Stimulated activated CD8-positive, alpha-beta memory T cell treated with anti-CD3 and anti-CD28 coated beads, Interleukin-4, amount 100 ng/mL, for 4 hours (primary cell): ENCODE results near the gene CYTH3.
"Not testable (repeated sequence)": the region's sequence is repeated elsewhere in the genome, so short reads cannot be mapped to it uniquely, and the experiment has no call there.

Source experiments
- DNase-seq, 2 donors: peaks; one replicate each; pipeline ENCODE4 v3.0.0-alpha.2; 2020; ENCODE audit warnings: low read depth in 2 of 2, low spot score in 1 of 2

Gene CYTH3

GRCh38 chr7:6283391-6284054 lies 11.1 kb upstream of the CYTH3 start:
- DNase-seq, result not testable (repeated sequence)

GRCh38 chr7:6279937-6280336 lies 7.5 kb upstream of the CYTH3 start:
- DNase-seq, result no peak

- no peak for DNase-seq
These were observed 6.9 kb upstream of the CYTH3 start for GRCh38 chr7:6279341-6279740.

GRCh38 chr7:6278749-6279310 lies 6.4 kb upstream of the CYTH3 start:
- DNase-seq, result no peak

- DNase-seq, result no peak
These were observed 5.1 kb upstream of the CYTH3 start for GRCh38 chr7:6277476-6277875.

GRCh38 chr7:6276911-6277408 lies 4.5 kb upstream of the CYTH3 start:
- no peak for DNase-seq

GRCh38 chr7:6274743-6275142 lies 2.3 kb upstream of the CYTH3 start:
- no peak for DNase-seq

GRCh38 chr7:6273917-6274630 lies 1.6 kb upstream of the CYTH3 start:
- no peak for DNase-seq

- no peak for DNase-seq
These were observed 985 bp upstream of the CYTH3 start for GRCh38 chr7:6273380-6273837.

- DNase-seq, result no peak
These were observed 557 bp downstream of the CYTH3 start for GRCh38 chr7:6271694-6272440.

- no peak for DNase-seq
These were observed 1.3 kb downstream of the CYTH3 start for GRCh38 chr7:6271060-6271658.

GRCh38 chr7:6269527-6269926 lies 2.9 kb downstream of the CYTH3 start:
- DNase-seq, result no peak

GRCh38 chr7:6268907-6269306 lies 3.5 kb downstream of the CYTH3 start:
- DNase-seq, result no peak

GRCh38 chr7:6268023-6268900 lies 4.2 kb downstream of the CYTH3 start:
- no peak for DNase-seq

GRCh38 chr7:6266699-6267098 lies 5.7 kb downstream of the CYTH3 start:
- DNase-seq, result no peak

- DNase-seq, result no peak
These were observed 10.2 kb downstream of the CYTH3 start for GRCh38 chr7:6262221-6262620.

GRCh38 chr7:6261699-6262098 lies 10.7 kb downstream of the CYTH3 start:
- no peak for DNase-seq

GRCh38 chr7:6260291-6261187 lies 11.9 kb downstream of the CYTH3 start:
- DNase-seq, result no peak

- no peak for DNase-seq
These were observed 13.2 kb downstream of the CYTH3 start for GRCh38 chr7:6259257-6259656.
